ENCODE results near the gene PTGES. TPM values are rescaled to one million over a fixed set of nuclear protein-coding genes. Genes with fewer than 3 reads are reported as not detected.

Gene PTGES
- total and polyA plus RNA-seq, 9 of the 15 experiments (the other 6 are each of a cell fraction or from before 2014, with no cell fraction given) = 0.13 TPM; not detected in 8

DNA sequence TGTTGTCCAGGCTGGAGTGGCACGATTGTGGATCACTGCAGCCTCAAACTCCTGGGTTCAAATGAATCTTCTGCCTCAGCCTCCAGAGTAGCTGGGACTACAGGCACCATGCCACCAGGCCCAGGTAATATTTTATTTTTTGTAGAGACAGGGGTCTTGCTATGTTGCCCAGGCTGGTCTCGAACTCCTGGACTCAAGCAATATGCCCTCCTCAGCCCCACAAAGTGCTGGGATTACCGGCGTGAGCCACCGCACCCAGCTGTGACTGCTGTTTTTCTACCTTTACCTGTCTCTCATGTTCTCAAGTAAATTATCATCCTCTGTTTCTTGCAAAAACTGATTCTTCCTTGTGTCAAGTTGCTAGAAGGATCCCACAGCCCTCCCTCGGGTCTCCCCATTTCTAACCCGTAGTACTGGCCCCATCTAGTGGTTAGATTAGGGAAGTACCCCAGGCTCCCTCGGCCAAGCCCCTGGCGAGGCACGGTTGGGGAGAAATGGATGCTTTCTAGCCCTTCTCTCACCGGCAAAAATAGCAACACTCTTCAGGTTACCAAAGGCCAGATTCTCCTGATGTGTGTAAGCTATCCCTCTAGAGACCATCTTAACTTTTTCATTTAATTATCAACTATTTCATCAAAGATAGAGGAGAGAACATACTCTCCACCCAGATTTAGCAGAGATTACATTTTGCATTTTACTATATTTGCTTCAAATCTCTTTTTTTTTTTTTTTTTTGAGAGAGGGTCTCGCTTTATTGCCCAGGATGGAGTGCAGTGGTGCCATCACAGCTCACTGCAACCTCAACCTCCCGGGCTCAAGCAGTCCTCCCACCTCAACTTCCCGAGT, 30.9 kb upstream of the PTGES start (continued):
- TF ChIP-seq AFF4 (CRISPR knock-in tag; IDR thresholded peaks at IDR 0.05) = no peak
- TF ChIP-seq IRF2 (CRISPR knock-in tag; IDR thresholded peaks at IDR 0.05) = no peak
- no peak for TF ChIP-seq MAFF (IDR thresholded peaks at IDR 0.05; ENCODE audit: low read length)
- TF ChIP-seq ZNF561 (CRISPR knock-in tag; conservative IDR thresholded peaks at IDR 0.05) = no peak
- TF ChIP-seq BRD9 (IDR thresholded peaks at IDR 0.05; ENCODE audit: low read depth, partially characterized antibody) = no peak
- TF ChIP-seq NFIC (IDR thresholded peaks at IDR 0.05) = peak; percentile 17; the same call in 1 of the 2 replicates
- TF ChIP-seq STAT5A (IDR thresholded peaks at IDR 0.05; ENCODE audit: borderline replicate concordance, low read length) = no peak
- TF ChIP-seq SMARCA4 (IDR thresholded peaks at IDR 0.05) = no peak
- TF ChIP-seq SUPT5H (IDR thresholded peaks at IDR 0.05) = no peak
- no peak for TF ChIP-seq KAT2B (IDR thresholded peaks at IDR 0.05; ENCODE audit: low read depth, low read length)
- TF ChIP-seq SIN3B (IDR thresholded peaks at IDR 0.05; ENCODE audit: low read depth) = no peak
- TF ChIP-seq ZKSCAN8 (CRISPR knock-in tag; IDR thresholded peaks at IDR 0.05) = no peak
- no peak for TF ChIP-seq FIP1L1 (IDR thresholded peaks at IDR 0.05; ENCODE audit: low read depth, low read length, poor library complexity, severe bottlenecking)
- TF ChIP-seq, protein P1, sequence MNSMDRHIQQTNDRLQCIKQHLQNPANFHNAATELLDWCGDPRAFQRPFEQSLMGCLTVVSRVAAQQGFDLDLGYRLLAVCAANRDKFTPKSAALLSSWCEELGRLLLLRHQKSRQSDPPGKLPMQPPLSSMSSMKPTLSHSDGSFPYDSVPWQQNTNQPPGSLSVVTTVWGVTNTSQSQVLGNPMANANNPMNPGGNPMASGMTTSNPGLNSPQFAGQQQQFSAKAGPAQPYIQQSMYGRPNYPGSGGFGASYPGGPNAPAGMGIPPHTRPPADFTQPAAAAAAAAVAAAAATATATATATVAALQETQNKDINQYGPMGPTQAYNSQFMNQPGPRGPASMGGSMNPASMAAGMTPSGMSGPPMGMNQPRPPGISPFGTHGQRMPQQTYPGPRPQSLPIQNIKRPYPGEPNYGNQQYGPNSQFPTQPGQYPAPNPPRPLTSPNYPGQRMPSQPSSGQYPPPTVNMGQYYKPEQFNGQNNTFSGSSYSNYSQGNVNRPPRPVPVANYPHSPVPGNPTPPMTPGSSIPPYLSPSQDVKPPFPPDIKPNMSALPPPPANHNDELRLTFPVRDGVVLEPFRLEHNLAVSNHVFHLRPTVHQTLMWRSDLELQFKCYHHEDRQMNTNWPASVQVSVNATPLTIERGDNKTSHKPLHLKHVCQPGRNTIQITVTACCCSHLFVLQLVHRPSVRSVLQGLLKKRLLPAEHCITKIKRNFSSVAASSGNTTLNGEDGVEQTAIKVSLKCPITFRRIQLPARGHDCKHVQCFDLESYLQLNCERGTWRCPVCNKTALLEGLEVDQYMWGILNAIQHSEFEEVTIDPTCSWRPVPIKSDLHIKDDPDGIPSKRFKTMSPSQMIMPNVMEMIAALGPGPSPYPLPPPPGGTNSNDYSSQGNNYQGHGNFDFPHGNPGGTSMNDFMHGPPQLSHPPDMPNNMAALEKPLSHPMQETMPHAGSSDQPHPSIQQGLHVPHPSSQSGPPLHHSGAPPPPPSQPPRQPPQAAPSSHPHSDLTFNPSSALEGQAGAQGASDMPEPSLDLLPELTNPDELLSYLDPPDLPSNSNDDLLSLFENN (IDR thresholded peaks at IDR 0.05; ENCODE audit: low read depth in 2 of 2, low read length in 2 of 2) = peak in 1 of 2 experiments; percentile 36; a peak in 1 of 4 replicates
- TF ChIP-seq ZNF717 (CRISPR knock-in tag; IDR thresholded peaks at IDR 0.05) = no peak
- no peak for TF ChIP-seq NFATC3 (IDR thresholded peaks at IDR 0.05)
- no peak for TF ChIP-seq TAF15 (IDR thresholded peaks at IDR 0.05; ENCODE audit: low read depth, low read length)
